H1 (cell line): ENCODE data around the gene PCDH7. TPM values are rescaled to one million over a fixed set of nuclear protein-coding genes. Genes with fewer than 3 reads are reported as not detected.

Experiments used
- ATF2 ChIP-seq: IDR thresholded peaks from 2 replicates; pipeline ENCODE4 v1.6.1; 2012; ENCODE audit warnings: low read length, inconsistent platforms
- BRCA1 ChIP-seq: IDR thresholded peaks from 2 replicates; pipeline ENCODE4 v1.6.1; 2012; ENCODE audit warnings: low read depth, low read length, improper control_type of control experiment
- E2F6 ChIP-seq: IDR thresholded peaks from 2 replicates; pipeline ENCODE4 v1.6.1; 2012; ENCODE audit warnings: inconsistent platforms
- HDAC2 ChIP-seq, 2 experiments: fragments of 300-600 bp in 1 of 2; sonication (generic) in 1 of 2; IDR thresholded peaks; 2 replicates each; pipeline ENCODE4 v1.6.1; 2011 to 2012; ENCODE audit warnings: low read depth in 2 of 2, low read length in 2 of 2, mild to moderate bottlenecking in 2 of 2, moderate library complexity in 2 of 2, borderline replicate concordance in 1 of 2, inconsistent platforms in 1 of 2
- SIN3A ChIP-seq, 2 experiments: IDR thresholded peaks in 1 of 2; conservative IDR thresholded peaks in 1 of 2; 2 replicates each; pipeline ENCODE4 v1.6.1; 2011 to 2012; ENCODE audit warnings: low read length in 2 of 2, improper control_type of control experiment in 1 of 2, low read depth in 1 of 2, mild to moderate bottlenecking in 1 of 2
- SP2 ChIP-seq: IDR thresholded peaks from 2 replicates; pipeline ENCODE4 v1.6.1; 2012; ENCODE audit warnings: mild to moderate bottlenecking, low read length, inconsistent platforms
- TBP ChIP-seq: IDR thresholded peaks from 2 replicates; pipeline ENCODE4 v1.6.1; 2011; ENCODE audit warnings: low read depth, low read length, improper control_type of control experiment
- polyA plus RNA-seq, 7 experiments: library from polyadenylated mRNA; depleted of rRNA in 3 of 7; stranded (reverse) in 5 of 7; unstranded in 2 of 7; fragments of >200 nt in 5 of 7; fragments of 200-250 nt in 2 of 7; gene quantifications; 1 replicate in 5 of 7; 2 replicates in 1 of 7; 4 replicates in 1 of 7; pipeline versions ENCODE4 v1.2.1 to v1.2.3, GENCODE V29; 2011 to 2013; ENCODE audit warnings: missing spikeins in 2 of 7, mixed read lengths in 2 of 7
- total RNA-seq: library from RNA; stranded (reverse); fragmentation: NEBNext Ultra II Directional; extraction: Animal tissue kit (Norgen Biotek cat#: 25700); gene quantifications from 2 replicates; pipeline ENCODE4 v1.2.1, GENCODE V29; 2021

PCDH7 gene
- total and polyA plus RNA-seq, 2 of the 8 experiments (the other 6 are each of a cell fraction or from before 2014, with no cell fraction given), result 3.1 to 6.1 TPM

- TF ChIP-seq SIN3A (conservative IDR thresholded peaks at IDR 0.05 in 1 of 2, IDR thresholded peaks at IDR 0.05 in 1 of 2; ENCODE audit: low read depth in 1 of 2, low read length in 2 of 2) (no peak), HDAC2 (IDR thresholded peaks at IDR 0.05; ENCODE audit: borderline replicate concordance in 1 of 2, low read depth in 2 of 2, low read length in 2 of 2) (no peak), ATF2 (no peak), E2F6 (no peak), SP2 (no peak), BRCA1 (no peak), TBP (no peak)
- TF ChIP-seq, all 59 proteins: peak for 0
Measured at GRCh38 chr4:30696191-30696590, 24.0 kb upstream of the PCDH7 start (continued).
